ENCODE measurements around the gene RXFP4.
A peak's percentile ranks its signal among the peaks of the same experiment; 100 is the strongest.

The RXFP4 gene

DNA sequence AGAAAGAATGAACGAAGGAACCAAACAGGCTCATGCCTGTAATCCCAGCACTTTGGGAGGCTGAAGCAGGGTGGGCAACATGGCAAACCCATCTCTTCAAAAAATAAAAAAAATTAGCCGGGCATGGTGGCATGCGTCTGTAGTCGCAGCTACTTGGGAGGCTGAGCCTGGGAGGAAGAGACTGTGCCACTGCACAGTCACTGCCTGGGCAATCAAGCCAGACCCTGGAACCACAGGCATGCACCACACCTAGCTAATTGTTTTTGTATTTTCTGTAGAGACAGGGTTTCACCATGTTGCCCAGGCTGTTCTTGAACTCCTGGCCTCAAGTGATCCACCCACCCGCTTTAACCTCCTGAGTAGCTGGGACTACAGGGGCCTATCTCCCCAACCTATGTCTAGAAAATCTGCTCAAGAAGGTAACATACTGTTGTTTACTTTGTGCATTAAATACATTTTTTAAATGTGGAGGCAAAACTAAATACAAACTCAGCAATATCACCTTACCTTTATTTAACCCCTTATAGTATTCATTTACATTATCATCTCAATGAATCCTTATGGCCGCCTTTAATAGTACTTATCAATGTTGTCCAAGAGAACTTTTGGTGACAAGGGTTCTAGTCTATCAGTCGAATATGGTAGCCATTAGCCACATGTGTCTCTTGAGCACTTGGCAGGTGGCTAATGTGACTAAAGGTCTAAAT is 10.0 kb upstream of the RXFP4 start:
- no peak for DNase-seq

DNA sequence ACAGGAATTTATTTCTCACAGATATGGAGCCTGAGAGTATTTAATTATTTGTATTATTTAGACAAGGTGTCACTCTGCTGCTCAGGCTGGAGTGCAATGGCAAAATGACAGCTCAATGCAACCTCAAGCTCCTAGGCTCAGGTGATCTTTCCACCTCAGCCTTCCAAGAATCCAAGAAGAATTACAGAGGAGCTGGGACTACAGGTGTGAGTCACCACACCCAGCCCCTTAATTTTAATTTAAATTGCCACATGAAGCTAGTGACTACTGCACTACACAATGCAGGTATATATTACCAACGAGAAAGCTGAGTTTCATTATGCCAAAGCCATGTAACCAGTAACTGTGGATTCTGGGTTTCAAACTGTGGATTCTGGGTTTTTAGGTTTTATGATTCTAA is 9.4 kb upstream of the RXFP4 start:
- DNase-seq, result no peak

DNA sequence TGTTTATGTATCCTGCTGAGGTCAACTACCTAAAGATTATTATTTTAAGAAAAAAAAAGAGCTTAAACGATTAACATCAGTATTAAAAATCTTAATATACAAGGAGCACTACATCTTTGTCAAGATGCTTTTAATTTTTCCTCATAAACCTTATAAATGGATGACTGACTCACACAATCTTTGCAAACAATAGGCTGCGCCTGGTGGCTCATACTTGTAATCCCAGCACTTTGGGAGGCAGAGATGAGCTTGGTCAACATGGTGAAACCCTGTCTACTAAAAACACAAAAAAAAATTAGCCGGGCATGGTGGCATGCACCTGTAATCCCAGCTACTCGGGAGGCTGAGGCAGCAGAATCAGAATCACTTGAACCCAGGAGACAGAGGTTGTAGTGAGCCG is 9.0 kb upstream of the RXFP4 start:
- no peak for DNase-seq

DNA sequence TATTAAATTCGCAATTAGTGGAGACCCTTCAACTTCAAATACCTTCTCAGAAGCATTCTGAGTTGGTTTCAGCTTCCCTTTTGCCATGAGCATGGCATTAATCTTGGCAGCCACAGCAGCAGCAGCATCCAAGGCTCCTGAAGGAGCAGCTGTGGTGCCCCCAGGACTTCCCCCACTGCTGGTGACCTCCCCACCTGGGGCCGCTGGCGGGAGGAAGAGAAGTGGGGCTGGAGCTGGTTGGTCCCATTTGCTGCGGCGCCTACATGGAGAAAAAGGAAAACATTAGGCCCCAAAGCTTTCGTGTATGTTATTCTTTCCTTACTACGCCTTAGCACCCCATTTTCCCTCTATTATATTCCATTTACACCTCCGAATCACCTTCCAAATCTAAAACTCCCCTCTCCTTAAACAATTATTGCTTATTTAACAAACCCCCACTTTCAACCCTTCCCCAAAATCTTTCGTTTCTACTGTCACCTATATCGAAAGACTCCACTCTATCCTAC is 7.8 kb upstream of the RXFP4 start:
- no peak for DNase-seq

DNA sequence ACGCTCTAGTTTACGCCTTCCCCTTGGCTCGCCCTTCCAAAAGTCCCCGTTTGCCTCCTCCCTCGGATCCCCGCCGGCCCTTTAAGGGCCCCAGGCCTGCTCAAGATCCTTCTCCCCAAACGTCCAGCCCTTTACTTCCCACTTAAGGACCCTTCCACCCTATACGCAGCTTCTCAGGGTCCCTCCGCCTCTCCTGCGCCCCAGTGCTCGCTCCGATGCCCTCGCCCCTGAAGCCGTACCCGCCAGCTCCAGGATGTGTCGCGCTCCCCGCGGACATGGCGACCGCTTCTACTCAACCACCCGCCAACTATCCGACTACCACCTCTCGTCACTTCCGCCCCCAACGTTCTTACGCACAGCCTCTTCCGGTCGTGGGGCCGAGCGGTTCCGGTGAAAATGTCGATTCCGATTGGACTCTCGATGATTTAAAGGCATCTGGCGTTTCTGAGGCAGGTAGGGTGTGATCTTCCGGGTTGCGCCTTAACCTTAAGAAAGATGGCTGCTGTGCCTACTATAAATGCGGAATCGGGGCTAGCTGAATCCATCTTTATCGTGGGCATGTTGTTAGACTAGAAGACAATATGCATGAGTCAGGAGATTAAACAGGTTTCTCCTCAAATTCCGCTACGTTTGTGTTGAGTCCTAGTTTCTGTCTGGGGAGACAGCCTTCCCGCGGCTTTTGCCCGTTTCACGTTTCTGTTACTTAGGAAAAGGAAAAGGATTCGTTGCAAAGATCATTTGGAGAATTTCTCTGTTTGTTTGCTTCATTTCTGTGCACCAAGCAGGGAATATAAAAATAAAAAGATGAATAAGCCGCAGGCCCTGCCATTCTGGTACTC is 7.1 kb upstream of the RXFP4 start, which contains the start of gene KHDC4:
Gene KHDC4, minus strand, starts transcription at position 317 of the 839 bp plus-strand sequence. Its CDS starts 40 bp downstream, at position 277.
- DNase-seq, result peak; percentile 99 to 100

DNA sequence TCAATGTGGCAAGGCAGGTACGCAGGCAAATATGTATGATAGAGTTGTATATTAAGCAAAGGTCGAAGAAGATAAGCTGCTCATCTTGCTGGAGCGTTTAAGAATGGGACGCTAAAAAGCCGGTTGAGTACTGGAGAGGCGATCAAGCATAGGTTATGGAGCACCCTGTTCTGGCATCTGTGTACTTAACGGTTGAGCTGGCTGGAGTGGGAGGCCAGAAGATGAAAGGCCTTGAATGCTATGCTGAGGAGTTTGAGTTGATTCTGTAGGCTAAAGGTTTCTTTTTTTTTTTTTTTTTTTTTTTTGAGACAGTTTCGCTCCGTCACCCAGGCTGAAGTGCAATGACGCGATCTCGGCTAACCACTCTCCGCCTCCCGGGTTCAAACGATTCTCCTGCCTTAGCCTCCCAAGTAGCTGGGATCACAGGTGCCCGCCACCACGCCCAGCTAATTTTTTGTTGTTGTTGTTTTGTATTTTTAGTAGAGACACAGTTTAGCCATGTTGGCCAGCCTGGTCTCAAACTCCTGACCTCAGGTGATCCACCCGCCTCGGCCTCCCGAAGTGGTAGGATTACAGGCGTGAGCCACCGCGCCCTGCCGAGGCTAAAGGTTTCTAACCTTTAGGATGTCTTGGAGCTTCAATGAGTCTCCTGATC is 6.4 kb upstream of the RXFP4 start:
- DNase-seq, result peak; percentile 67 to 87

DNA sequence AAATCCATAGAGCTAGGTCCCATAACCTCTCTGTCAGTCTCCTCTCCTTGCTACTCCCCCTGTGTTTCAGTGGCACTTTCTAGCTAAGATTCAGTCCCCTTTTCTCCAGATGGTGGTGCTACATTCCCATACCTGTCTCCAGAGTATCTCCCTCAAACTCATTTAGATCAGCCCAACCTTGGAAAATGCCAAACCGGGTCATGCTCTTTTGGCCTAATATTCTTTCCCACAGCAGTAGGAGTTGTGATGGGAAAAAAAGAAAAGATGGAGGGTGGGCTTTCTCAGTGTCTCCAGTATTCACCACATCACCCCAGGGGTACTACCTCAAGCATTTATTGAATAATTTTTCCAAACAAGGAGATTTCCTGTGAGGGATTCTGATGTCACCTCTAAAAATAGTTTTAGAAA is 3.2 kb upstream of the RXFP4 start:
- DNase-seq, result no peak

DNA sequence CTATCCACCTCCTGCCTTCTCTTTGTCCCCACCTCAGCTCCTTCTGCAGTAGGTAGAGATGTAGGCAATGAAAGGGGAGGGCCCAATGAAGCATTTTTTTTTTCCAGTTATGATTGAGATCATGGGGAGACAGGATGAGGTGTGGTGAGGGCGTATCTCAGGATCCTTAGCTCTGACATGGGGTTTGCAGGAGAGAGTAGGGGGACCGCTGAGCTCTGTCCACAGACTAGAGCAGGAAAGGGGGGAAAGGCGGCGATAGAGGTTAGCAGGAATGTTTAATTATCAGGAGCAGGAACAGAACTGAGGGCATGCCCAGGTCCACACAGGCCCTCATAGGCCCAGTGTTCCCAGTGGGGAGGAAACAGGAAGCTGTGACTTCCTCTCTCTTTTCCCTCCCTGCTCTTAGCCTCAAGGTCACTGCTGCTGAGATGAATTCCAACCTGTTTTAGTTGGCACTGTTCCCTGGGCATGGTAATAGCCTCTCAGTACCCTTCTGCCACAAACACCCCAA is 901 bp upstream of the RXFP4 start:
- DNase-seq, result no peak

DNA sequence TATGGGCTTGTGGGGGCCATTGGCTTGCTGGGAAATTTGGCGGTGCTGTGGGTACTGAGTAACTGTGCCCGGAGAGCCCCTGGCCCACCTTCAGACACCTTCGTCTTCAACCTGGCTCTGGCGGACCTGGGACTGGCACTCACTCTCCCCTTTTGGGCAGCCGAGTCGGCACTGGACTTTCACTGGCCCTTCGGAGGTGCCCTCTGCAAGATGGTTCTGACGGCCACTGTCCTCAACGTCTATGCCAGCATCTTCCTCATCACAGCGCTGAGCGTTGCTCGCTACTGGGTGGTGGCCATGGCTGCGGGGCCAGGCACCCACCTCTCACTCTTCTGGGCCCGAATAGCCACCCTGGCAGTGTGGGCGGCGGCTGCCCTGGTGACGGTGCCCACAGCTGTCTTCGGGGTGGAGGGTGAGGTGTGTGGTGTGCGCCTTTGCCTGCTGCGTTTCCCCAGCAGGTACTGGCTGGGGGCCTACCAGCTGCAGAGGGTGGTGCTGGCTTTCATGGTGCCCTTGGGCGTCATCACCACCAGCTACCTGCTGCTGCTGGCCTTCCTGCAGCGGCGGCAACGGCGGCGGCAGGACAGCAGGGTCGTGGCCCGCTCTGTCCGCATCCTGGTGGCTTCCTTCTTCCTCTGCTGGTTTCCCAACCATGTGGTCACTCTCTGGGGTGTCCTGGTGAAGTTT is 550 bp downstream of the RXFP4 start:
- DNase-seq, result no peak

DNA sequence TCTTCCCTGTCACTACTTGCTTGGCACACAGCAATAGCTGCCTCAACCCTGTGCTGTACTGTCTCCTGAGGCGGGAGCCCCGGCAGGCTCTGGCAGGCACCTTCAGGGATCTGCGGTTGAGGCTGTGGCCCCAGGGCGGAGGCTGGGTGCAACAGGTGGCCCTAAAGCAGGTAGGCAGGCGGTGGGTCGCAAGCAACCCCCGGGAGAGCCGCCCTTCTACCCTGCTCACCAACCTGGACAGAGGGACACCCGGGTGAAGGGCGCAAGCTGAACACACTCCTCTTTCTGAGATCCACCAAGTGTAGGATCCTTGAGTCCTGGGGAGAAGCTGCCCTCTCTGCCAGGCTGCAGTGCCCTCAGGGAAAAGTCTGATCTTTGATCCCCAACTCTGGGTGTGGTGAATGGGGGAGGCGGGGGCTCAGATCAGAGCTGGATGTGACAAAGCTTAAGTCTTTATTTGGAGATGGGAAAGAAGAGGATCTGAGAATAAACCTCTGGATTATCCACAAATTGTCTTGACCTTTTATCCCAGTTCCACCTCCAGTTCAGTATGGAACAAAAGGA is 1.2 kb downstream of the RXFP4 start:
- DNase-seq, result no peak

DNA sequence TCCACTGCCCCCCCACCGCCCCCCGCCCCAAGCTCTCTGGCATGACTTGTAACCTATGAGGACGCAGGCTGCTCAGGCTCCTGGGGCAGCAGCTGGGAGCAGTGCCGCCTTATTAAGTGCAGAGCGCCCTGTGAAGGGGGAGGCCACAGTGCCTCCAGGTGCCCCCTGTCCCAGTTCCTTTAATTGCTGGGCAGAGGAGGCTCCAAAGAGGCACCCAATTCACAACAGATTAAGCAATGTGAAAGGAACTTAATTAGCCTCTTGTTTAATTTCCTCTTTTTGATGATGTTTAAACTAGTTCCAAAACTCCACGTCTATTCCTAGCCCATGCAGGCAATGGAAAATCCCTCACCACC is 3.0 kb downstream of the RXFP4 start:
- no peak for DNase-seq

DNA sequence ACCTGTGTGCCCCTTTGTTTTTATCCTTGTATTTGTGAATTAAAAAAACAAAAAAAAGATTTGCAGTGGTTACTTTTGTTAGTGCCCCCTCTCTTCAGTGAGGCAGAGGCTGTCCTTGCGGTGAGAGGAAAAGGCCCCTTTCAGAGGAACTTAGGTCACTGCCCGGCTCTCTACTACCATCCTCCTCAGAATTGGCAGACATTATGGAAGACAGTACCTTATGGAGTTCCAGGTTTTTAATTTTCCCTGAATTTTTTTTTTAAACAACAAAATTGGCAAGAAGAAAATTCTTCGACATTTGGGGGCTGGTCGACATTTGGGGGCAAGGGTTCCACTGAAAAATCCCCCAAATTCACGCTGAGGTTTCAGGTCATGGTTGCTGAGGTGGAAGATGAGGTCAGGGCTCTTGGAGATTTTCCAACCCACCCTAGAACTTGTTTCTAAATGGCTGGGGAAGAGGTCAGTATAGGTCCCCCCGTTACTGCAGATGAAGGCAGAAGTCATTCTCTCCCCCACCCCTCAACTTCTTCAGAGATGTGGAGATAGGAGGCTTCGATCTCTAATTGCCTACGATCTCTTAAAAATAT is 5.3 kb downstream of the RXFP4 start:
- no peak for DNase-seq

DNA sequence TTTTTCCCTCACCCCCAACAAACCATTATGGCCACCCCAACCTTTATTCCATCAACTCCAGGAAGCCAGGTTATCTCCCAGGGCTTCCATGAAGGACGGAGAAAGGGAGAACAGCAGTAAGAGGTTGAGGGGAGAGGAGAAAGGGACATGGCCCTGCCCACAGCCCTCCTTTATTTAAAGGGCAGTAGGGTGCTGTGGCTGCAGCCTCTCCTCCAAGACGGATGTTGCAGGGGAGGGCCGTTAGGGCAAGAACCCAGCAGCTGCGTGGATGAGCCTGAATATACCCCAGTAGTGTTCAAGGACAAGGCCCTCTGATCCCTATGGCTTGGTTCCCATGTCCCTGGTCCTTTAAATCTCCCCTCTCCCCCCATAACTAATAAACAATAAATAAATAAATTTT is 5.9 kb downstream of the RXFP4 start:
- no peak for DNase-seq

DNA sequence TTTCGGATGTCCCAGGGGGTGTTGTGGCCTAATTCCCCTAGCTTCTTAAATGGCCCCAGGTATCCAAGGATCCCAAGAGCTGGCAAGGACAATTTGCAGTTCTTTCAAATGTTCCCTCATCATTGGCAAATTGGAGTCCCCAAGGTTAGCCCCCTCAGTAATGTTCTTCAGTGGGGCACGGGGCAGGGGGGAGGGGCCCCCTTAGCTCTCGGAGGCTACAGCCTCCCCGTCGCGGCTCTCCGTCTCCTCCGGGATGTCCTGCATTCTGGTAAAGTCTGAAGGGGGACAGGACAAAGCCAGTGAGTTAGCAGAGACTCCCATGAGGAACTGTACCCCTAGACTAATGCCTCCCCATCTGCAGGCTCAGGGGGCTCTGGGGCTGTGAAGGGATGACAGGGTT is 6.3 kb downstream of the RXFP4 start:
- DNase-seq, result no peak

DNA sequence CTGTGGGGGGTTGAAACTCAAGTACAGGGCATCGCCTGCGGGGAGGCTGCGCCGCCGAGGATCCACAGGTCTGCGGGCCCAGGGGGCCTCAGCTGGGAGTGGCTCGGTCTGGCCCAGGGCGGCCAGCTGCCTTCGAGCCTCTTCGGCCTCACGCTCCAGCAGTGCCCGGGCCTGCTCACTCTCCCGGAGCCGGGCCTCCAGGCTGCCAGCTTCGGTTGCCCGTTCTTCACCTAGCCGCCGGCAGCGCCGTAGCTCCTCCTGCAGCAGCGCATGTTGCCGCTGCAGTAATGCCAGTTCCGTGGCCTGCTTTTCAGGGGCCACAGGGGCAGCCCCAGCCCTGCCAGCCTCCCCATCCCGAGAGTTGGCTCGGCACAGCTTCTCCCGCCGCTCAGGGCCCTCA is 9.4 kb downstream of the RXFP4 start:
- DNase-seq, result no peak

DNA sequence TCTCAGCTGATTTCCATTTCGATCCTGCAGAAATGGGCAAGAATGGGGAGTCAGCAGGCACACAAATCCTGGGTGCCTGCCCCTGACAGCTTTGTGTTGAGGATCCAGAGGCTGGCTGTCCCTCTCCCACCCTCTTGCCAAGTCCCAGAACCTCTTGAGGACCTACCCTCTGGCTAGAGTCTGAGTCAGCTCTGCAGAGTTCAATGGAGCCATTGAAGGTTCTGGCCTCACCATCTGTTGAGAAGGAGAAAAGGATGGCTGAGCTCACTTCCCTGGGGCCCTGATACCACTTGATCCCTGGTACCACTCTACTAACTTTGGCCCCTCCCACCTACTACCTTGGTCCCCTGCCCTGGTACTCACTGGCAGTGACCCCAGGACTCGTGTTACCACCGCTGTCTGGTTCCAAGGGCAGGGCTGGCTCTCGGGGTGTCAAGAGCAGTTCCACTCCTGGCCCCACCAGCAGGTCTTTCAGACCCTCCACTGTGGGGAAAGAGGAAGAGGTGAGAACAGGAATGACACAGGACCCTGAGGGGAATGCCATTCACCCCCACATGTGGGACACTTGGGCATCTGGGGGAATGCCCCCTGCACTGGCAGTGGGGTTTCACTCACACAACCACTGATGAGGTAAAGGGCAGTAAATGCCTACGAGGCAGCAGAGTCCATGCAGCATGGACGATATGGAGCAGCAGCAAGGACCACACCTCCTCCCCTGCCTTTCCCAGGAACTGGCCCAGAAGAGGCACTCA is 10.5 kb downstream of the RXFP4 start:
- DNase-seq, result no peak

DNA sequence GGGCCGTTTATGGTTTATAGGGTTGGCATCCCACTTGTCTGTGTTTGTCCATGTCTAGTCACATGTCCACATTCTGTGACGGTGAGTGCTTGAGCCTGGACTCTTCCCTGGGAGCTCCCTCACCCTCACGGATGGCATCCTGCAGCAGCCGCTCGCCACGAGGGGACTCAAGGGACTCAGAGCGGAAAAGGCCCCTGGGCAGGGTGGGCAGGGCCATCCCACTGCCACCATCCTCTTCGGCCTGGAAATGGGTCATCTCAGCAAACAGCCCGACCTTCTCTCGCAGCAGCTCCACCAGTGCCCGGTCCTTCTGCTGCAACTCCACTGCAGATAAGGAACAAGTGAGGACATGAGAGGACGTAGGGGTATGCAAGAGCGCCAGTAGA is 11.1 kb downstream of the RXFP4 start:
- DNase-seq, result peak in 1 of 2 experiments; percentile 44

DNA sequence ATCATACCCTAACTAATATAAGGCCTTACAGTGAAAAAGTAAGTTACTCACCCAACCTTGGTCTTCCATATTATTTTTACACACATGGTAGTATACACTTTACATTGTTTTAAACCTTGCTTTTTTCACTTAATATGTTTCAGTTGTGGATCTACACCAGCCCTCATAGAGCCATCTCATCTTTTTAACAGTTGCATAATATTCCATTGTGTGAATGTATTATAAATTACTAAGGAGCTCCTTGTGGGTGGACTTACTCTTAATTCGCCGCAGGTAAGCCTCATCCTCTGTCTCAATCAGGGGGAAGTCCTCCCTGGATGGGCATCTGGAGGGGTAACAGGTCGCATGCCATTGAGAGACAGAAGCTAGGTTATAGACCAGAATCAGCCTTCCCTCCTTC is 13.2 kb downstream of the RXFP4 start:
- no peak for DNase-seq

DNA sequence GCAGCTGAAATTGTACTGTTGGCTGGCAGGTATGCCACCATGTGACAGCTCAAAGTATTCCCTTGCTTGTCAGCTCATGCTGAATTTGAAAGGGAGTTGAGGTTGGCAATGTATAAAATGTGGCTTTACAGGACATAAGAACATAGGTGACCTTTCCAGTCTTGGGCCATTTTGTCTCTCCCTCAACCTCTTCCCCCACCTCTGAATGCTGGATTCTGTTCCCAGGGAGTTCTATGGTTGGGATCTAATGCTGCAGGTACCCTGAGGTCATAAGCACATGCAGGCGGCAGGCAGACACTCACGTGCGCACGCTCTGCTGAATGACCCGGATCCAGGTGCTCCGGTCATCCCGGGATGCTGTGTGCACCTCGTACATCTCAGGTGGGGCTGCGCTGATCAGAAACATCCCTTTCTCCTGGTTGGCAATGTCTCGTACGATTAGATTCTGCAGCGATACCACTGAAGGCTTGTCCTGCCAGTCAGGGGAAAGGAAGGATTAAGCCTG is 16.0 kb downstream of the RXFP4 start:
- no peak for DNase-seq

DNA sequence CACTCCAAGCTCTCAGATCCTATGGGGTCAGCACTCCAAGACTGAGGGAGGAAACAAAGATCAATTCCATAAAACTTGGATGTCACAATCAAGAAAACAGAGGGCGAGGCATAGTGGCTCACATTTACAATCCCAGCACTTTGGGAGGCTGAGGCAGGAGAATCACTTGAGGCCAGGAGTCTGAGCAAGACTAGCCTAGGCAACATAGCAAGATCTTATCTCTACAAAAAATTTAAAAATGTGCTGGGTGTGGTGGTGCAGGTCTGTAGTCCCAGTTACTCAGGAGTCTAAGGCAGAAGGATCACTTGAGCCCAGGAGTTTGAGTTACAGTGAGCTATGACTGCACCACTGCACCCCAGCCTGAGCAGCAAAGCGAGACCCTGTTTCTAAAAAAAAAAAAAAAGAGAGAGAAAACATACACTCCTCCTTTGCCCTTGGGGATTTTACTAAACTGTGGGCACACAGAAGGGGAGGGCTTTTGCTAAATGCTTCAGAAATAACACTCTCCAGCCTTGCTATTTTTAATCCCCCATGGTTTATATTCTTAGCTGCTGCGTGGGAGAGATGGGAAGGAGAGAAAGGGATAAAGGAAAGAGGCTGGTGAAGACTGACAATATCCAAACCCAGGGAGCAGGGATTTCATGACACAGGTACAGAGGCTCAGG is 18.8 kb downstream of the RXFP4 start:
- no peak for DNase-seq

DNA sequence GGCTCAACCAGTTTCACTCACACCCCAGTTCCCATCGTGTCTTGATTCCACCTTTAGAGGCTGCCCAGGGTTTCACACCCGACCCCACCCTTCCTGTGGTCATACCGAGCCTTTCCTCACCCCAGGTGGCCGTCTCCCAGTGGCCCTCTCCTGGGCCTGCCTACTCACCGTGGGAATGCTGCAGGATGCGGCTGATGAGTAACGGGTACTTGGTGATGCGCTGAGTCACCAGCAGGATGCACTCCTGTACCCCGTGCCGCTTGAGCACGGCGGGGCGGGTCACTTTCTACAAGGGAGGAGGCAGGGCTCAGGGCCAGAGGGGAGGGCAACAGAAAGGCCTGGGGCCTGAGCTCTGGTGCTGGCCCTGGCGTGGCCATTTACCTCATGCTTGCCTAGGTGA is 20.5 kb downstream of the RXFP4 start:
- DNase-seq, result no peak

Data from NCI-H187 (cell line).